SK-N-SH treated with all-trans-retinoic acid at 6 μM for 48 hours (cell line): ENCODE results near the gene KLHL33.

Experiments
- ATAC-seq: fragments of 200-7000 bp; cut with Tn5 transposase; 3 replicates; pipeline ENCODE4 v1.9.1; 2020; ENCODE audit warnings: mild to moderate bottlenecking, moderate library complexity
- ARNTL ChIP-seq: fragments of 450-650 bp; formaldehyde crosslinking; IDR thresholded peaks from 2 replicates; pipeline ENCODE4 v1.5.0; 2020; ENCODE audit warnings: low read depth, mild to moderate bottlenecking, moderate library complexity, borderline replicate concordance
- BACH2 ChIP-seq: fragments of 250-450 bp; sonication (Bioruptor Pico); IDR thresholded peaks from 2 replicates; pipeline ENCODE4 v1.9.0; 2021; ENCODE audit warnings: mild to moderate bottlenecking, borderline replicate concordance
- CSDC2 ChIP-seq: fragments of 250-450 bp; sonication (Bioruptor Pico); IDR thresholded peaks from 2 replicates; pipeline ENCODE4 v1.5.0; 2020; ENCODE audit warnings: mild to moderate bottlenecking, moderate library complexity
- ESRRG ChIP-seq: fragments of 250-450 bp; sonication (Bioruptor Pico); IDR thresholded peaks from 2 replicates; pipeline ENCODE4 v1.6.1; 2021; ENCODE audit warnings: mild to moderate bottlenecking
- ISL1 ChIP-seq: fragments of 250-450 bp; sonication (Bioruptor Pico); IDR thresholded peaks from 2 replicates; pipeline ENCODE4 v2.1.2; 2022; ENCODE audit warnings: mild to moderate bottlenecking, moderate library complexity
- OSR1 ChIP-seq: fragments of 250-450 bp; sonication (Bioruptor Pico); IDR thresholded peaks from 2 replicates; pipeline ENCODE4 v1.8.0; 2022; ENCODE audit warnings: moderate library complexity, mild to moderate bottlenecking, inconsistent platforms
- PPARA ChIP-seq: fragments of 250-450 bp; sonication (Bioruptor Pico); IDR thresholded peaks from 2 replicates; pipeline ENCODE4 v1.5.0; 2020; ENCODE audit warnings: mild to moderate bottlenecking, borderline replicate concordance
- RARB ChIP-seq: fragments of 250-450 bp; sonication (Bioruptor Pico); IDR thresholded peaks from 2 replicates; pipeline ENCODE4 v1.8.0; 2021; ENCODE audit warnings: mild to moderate bottlenecking, moderate library complexity
- TCF4 ChIP-seq: fragments of 250-450 bp; sonication (Bioruptor Pico); IDR thresholded peaks from 2 replicates; pipeline ENCODE4 v1.8.0; 2021; ENCODE audit warnings: mild to moderate bottlenecking, moderate library complexity, borderline replicate concordance
- TOX ChIP-seq: fragments of 250-450 bp; sonication (Bioruptor Pico); IDR thresholded peaks from 2 replicates; pipeline ENCODE4 v1.8.0; 2021; ENCODE audit warnings: mild to moderate bottlenecking, moderate library complexity, borderline replicate concordance
- ZC3H10 ChIP-seq: fragments of 250-450 bp; sonication (Bioruptor Pico); IDR thresholded peaks from 2 replicates; pipeline ENCODE4 v1.5.1; 2021; ENCODE audit warnings: mild to moderate bottlenecking, moderate library complexity
- ZFP3 ChIP-seq: fragments of 250-450 bp; sonication (Bioruptor Pico); IDR thresholded peaks from 2 replicates; pipeline ENCODE4 v1.5.0; 2020; ENCODE audit warnings: mild to moderate bottlenecking, moderate library complexity
- ZFP30 ChIP-seq: fragments of 450-650 bp; formaldehyde crosslinking; IDR thresholded peaks from 2 replicates; pipeline ENCODE4 v1.5.0; 2022; ENCODE audit warnings: mild to moderate bottlenecking, moderate library complexity
- ZNF565 ChIP-seq: fragments of 450-650 bp; formaldehyde crosslinking; conservative IDR thresholded peaks from 2 replicates; pipeline ENCODE4 v1.5.0; 2020; ENCODE audit warnings: low read depth, mild to moderate bottlenecking, moderate library complexity
- ZNF70 ChIP-seq: fragments of 450-650 bp; formaldehyde crosslinking; IDR thresholded peaks from 2 replicates; pipeline ENCODE4 v1.5.0; 2020; ENCODE audit warnings: mild to moderate bottlenecking, moderate library complexity
- ZNF8 ChIP-seq: fragments of 450-650 bp; formaldehyde crosslinking; IDR thresholded peaks from 2 replicates; pipeline ENCODE4 v1.5.0; 2020; ENCODE audit warnings: mild to moderate bottlenecking, moderate library complexity
- TF ChIP-seq, protein P1 (sequence below): fragments of 250-450 bp; sonication (Bioruptor Pico); IDR thresholded peaks from 2 replicates; pipeline ENCODE4 v1.8.0; 2020; ENCODE audit warnings: mild to moderate bottlenecking, moderate library complexity, borderline replicate concordance
- TF ChIP-seq, protein P2 (sequence below): fragments of 250-450 bp; sonication (Bioruptor Pico); IDR thresholded peaks from 2 replicates; pipeline ENCODE4 v1.8.0; 2021; ENCODE audit warnings: low read depth, mild to moderate bottlenecking, moderate library complexity, borderline replicate concordance
- TF ChIP-seq, protein P3 (sequence below): fragments of 250-450 bp; sonication (Bioruptor Pico); IDR thresholded peaks from 2 replicates; pipeline ENCODE4 v1.5.1; 2020; ENCODE audit warnings: low read depth, mild to moderate bottlenecking, moderate library complexity
- TF ChIP-seq, protein P4 (sequence below): fragments of 250-450 bp; sonication (Bioruptor Pico); IDR thresholded peaks from 2 replicates; pipeline ENCODE4 v1.5.0; 2020; ENCODE audit warnings: mild to moderate bottlenecking, moderate library complexity
- TF ChIP-seq, protein P5 (sequence below): fragments of 250-450 bp; sonication (Bioruptor Pico); IDR thresholded peaks from 2 replicates; pipeline ENCODE4 v1.5.1; 2021; ENCODE audit warnings: mild to moderate bottlenecking, moderate library complexity

KLHL33 gene

DNA sequence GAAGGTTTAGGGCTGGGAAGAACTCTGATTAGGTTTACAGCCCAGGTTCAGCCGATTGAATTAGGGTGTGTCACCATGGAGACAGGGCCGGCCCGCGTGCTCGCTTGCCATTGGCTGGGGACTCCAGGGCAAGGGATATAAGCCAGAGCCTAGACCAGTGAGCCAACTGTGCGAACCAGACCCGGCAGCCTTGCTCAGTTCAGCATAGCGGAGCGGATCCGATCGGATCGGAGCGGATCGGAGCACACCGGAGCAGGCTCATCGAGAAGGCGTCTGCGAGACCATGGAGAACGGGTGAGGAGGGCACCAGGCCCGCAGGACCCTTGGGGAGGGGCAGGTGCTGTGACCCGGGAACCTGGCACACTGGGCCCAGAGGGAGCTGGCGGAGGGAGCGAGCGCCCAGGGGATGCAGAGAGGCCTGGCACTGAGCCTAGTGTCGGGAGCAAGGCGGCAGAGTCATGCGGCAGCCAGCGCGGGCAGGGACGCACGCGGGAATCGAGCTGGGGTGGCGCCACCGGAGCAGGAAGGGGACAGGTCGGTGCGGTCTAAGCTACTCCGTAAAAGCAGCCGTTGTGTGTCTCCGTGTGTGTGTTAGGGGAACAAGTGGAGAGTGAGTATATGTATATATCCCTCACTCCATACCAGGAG lies 33.4 kb upstream of the KLHL33 start, which contains the start of gene PNP (continued):
- TF ChIP-seq, protein P1, sequence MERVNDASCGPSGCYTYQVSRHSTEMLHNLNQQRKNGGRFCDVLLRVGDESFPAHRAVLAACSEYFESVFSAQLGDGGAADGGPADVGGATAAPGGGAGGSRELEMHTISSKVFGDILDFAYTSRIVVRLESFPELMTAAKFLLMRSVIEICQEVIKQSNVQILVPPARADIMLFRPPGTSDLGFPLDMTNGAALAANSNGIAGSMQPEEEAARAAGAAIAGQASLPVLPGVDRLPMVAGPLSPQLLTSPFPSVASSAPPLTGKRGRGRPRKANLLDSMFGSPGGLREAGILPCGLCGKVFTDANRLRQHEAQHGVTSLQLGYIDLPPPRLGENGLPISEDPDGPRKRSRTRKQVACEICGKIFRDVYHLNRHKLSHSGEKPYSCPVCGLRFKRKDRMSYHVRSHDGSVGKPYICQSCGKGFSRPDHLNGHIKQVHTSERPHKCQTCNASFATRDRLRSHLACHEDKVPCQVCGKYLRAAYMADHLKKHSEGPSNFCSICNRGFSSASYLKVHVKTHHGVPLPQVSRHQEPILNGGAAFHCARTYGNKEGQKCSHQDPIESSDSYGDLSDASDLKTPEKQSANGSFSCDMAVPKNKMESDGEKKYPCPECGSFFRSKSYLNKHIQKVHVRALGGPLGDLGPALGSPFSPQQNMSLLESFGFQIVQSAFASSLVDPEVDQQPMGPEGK (CRISPR knock-in tag) = no peak
- TF ChIP-seq PPARA (CRISPR knock-in tag) = no peak
- no peak for TF ChIP-seq ARNTL (CRISPR knock-in tag)
- TF ChIP-seq ESRRG = no peak
- TF ChIP-seq ZFP3 = no peak
- TF ChIP-seq RARB (CRISPR knock-in tag) = no peak
- TF ChIP-seq, protein P2, sequence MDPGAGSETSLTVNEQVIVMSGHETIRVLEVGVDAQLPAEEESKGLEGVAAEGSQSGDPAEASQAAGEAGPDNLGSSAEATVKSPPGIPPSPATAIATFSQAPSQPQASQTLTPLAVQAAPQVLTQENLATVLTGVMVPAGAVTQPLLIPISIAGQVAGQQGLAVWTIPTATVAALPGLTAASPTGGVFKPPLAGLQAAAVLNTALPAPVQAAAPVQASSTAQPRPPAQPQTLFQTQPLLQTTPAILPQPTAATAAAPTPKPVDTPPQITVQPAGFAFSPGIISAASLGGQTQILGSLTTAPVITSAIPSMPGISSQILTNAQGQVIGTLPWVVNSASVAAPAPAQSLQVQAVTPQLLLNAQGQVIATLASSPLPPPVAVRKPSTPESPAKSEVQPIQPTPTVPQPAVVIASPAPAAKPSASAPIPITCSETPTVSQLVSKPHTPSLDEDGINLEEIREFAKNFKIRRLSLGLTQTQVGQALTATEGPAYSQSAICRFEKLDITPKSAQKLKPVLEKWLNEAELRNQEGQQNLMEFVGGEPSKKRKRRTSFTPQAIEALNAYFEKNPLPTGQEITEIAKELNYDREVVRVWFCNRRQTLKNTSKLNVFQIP = no peak

DNA sequence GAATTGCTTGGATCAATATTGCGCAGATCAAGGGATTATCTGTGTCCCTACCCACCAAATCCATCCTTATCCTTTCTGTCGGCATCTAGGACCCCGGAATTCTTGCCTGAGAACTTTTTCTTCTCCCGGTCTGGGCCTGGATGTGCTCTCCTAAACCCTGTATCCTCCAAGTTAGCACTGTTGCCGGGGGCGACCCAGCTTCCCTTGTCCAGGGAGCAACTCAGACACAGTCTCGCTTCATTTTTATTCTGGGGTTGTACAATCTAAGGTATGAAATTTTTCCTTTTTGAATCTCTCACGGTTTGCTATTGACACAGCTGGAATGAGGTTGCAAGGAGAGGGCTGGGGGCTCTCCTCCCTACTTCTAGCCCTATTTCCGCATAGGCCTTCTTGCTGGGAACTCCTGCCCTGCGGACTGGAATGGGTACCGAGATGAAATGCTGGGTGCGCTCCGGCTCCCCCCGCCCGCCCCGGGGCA lies 32.8 kb upstream of the KLHL33 start:
- peak; percentile 29 for ATAC-seq
- TF ChIP-seq ZFP30 (CRISPR knock-in tag) (no peak), ZNF8 (CRISPR knock-in tag) (no peak)

DNA sequence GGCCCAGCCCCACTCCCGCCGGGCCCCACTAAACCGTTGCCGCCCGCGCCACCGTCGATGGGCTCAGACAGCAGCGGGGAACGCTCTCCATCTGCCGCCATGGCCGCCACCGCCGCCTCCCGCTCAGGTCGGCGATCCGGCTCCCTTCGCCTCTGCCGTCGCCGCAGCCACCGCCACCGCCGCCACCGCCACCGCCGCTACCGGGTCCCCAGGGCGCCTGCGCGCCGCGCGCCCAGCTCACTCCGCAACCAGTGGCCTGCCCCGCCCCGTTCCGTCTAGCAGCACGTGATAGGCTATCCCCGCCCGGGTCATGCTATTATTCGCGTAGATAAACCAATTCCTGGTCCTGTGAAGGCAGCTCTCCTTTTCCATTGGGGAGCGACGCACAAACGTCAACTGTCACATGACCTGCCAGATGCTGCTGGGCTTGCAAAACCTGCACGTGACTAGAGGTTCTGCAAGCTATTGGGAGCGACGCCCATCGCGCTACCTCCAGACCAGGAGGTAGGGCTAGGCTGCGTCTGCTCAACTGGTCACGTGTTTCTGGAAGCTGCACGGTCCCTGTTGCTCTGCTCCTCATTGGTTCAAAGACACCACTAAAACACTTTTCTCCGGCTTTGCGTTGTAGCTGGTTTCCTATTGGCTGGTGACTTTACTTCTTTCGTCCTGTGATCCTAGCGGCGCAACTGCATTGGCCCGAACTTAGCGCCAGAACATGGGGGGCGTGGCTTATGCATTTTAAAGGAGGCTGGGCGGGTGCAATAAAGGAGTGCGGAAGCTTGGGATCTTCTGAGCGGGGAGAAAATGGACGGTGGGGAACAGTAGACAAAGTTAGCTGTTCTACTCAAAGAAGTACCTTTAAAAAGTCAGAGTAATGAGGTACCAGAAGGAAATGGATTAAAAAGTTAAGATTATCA lies 25.5 kb upstream of the KLHL33 start, which contains the start of gene PIP4P1:
Gene PIP4P1, minus strand, starts transcription at position 210 of the 917 bp plus-strand sequence. Its CDS starts 109 bp downstream, at position 101.
- ATAC-seq = peak; percentile 98
- TF ChIP-seq ZC3H10 = no peak
- TF ChIP-seq CSDC2 (CRISPR knock-in tag) = peak; percentile 85
- TF ChIP-seq, protein P1 (CRISPR knock-in tag) = no peak
- TF ChIP-seq TCF4 (CRISPR knock-in tag) = peak; percentile 24; the same call in 1 of the 2 replicates
- peak; percentile 90 for TF ChIP-seq ARNTL (CRISPR knock-in tag)
- TF ChIP-seq ZFP3 = peak; percentile 52; the same call in 1 of the 2 replicates
- no peak for TF ChIP-seq ZNF8 (CRISPR knock-in tag)
- TF ChIP-seq, protein P3, sequence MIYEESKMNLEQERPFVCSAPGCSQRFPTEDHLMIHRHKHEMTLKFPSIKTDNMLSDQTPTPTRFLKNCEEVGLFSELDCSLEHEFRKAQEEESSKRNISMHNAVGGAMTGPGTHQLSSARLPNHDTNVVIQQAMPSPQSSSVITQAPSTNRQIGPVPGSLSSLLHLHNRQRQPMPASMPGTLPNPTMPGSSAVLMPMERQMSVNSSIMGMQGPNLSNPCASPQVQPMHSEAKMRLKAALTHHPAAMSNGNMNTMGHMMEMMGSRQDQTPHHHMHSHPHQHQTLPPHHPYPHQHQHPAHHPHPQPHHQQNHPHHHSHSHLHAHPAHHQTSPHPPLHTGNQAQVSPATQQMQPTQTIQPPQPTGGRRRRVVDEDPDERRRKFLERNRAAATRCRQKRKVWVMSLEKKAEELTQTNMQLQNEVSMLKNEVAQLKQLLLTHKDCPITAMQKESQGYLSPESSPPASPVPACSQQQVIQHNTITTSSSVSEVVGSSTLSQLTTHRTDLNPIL = no peak
- no peak for TF ChIP-seq RARB (CRISPR knock-in tag)
- TF ChIP-seq, protein P4, sequence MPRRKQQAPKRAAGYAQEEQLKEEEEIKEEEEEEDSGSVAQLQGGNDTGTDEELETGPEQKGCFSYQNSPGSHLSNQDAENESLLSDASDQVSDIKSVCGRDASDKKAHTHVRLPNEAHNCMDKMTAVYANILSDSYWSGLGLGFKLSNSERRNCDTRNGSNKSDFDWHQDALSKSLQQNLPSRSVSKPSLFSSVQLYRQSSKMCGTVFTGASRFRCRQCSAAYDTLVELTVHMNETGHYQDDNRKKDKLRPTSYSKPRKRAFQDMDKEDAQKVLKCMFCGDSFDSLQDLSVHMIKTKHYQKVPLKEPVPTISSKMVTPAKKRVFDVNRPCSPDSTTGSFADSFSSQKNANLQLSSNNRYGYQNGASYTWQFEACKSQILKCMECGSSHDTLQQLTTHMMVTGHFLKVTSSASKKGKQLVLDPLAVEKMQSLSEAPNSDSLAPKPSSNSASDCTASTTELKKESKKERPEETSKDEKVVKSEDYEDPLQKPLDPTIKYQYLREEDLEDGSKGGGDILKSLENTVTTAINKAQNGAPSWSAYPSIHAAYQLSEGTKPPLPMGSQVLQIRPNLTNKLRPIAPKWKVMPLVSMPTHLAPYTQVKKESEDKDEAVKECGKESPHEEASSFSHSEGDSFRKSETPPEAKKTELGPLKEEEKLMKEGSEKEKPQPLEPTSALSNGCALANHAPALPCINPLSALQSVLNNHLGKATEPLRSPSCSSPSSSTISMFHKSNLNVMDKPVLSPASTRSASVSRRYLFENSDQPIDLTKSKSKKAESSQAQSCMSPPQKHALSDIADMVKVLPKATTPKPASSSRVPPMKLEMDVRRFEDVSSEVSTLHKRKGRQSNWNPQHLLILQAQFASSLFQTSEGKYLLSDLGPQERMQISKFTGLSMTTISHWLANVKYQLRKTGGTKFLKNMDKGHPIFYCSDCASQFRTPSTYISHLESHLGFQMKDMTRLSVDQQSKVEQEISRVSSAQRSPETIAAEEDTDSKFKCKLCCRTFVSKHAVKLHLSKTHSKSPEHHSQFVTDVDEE (CRISPR knock-in tag) = peak; percentile 85
- TF ChIP-seq ESRRG = no peak
- TF ChIP-seq, protein P5, sequence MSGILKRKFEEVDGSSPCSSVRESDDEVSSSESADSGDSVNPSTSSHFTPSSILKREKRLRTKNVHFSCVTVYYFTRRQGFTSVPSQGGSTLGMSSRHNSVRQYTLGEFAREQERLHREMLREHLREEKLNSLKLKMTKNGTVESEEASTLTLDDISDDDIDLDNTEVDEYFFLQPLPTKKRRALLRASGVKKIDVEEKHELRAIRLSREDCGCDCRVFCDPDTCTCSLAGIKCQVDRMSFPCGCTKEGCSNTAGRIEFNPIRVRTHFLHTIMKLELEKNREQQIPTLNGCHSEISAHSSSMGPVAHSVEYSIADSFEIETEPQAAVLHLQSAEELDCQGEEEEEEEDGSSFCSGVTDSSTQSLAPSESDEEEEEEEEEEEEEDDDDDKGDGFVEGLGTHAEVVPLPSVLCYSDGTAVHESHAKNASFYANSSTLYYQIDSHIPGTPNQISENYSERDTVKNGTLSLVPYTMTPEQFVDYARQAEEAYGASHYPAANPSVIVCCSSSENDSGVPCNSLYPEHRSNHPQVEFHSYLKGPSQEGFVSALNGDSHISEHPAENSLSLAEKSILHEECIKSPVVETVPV = no peak
- no peak for TF ChIP-seq OSR1 (CRISPR knock-in tag)
- TF ChIP-seq ZNF70 (CRISPR knock-in tag) = no peak
- TF ChIP-seq TOX = no peak
- no peak for TF ChIP-seq ZFP30 (CRISPR knock-in tag)
- peak; percentile 90; the same call in 1 of the 2 replicates for TF ChIP-seq PPARA (CRISPR knock-in tag)
- TF ChIP-seq BACH2 = no peak
- TF ChIP-seq, protein P2 = no peak
- TF ChIP-seq ISL1 = no peak
- 0 out of 2 replicates have a peak, but pooled peaks have one; percentile 60 for TF ChIP-seq ZNF565 (CRISPR knock-in tag)
